HG03571 (cell line): ENCODE data around the gene GATM.
"Not testable (repeated sequence)": the region's sequence is repeated elsewhere in the genome, so short reads cannot be mapped to it uniquely, and the experiment has no call there.

Source experiments
- ATAC-seq: cut with Tn5 transposase; IDR thresholded peaks from one replicate; pipeline ENCODE4 v1.9.1; 2021; ENCODE audit not compliant: unreplicated experiment

GATM gene

GRCh38 chr15:45314117-45314516 lies 64.2 kb downstream of the GATM start:
- not testable (repeated sequence) for ATAC-seq
